GM19239 (cell line): ENCODE results near the gene TRMT2A.
"Not testable (repeated sequence)": the region's sequence is repeated elsewhere in the genome, so short reads cannot be mapped to it uniquely, and the experiment has no call there.

Source experiments
- DNase-seq: peaks from one replicate; pipeline ENCODE4 v3.0.0; 2011; ENCODE audit warnings: low spot score; ENCODE audit not compliant: insufficient read length
- FAIRE-seq: peaks from 2 replicates; lab custom pipeline; 2011; peaks lifted over from hg19 to GRCh38; lab: Jason Lieb, UNC

TRMT2A gene

GRCh38 chr22:20116951-20117632 is at the start of gene TRMT2A:
Gene TRMT2A (minus strand): TSS chr22:20117226. CDS start chr22:20116906, 320 bp downstream.
- peak; percentile 98 for DNase-seq
- FAIRE-seq, result peak; percentile 96

GRCh38 chr22:20166703-20167102 is 49.7 kb upstream of the TRMT2A start:
- DNase-seq, result no peak
- FAIRE-seq, result no peak

GRCh38 chr22:20165913-20166312 is 48.9 kb upstream of the TRMT2A start:
- no peak for DNase-seq
- no peak for FAIRE-seq

GRCh38 chr22:20165421-20165820 is 48.4 kb upstream of the TRMT2A start:
- FAIRE-seq, result no peak

GRCh38 chr22:20164863-20165262 is 47.8 kb upstream of the TRMT2A start:
- DNase-seq (no peak), FAIRE-seq (no peak)

More at GRCh38 chr22:20165421-20165820, 48.4 kb upstream of the TRMT2A start:
- no peak for DNase-seq

- no peak for FAIRE-seq
- DNase-seq, result no peak
Measured at GRCh38 chr22:20160041-20160440, 43.0 kb upstream of the TRMT2A start.

- FAIRE-seq, DNase-seq: not testable (repeated sequence)
Measured at GRCh38 chr22:20159531-20159930, 42.5 kb upstream of the TRMT2A start.

GRCh38 chr22:20159076-20159475 is 42.0 kb upstream of the TRMT2A start:
- DNase-seq, result no peak
- no peak for FAIRE-seq

GRCh38 chr22:20158391-20159036 is 41.5 kb upstream of the TRMT2A start:
- DNase-seq (no peak), FAIRE-seq (no peak)

- FAIRE-seq (no peak), DNase-seq (no peak)
Measured at GRCh38 chr22:20157430-20158183, 40.6 kb upstream of the TRMT2A start.

- FAIRE-seq, result peak; percentile 93
Measured at GRCh38 chr22:20156611-20157429, 39.8 kb upstream of the TRMT2A start.

GRCh38 chr22:20156042-20156389 is 39.0 kb upstream of the TRMT2A start:
- no peak for FAIRE-seq
- DNase-seq, result no peak

More at GRCh38 chr22:20156611-20157429, 39.8 kb upstream of the TRMT2A start:
- DNase-seq, result peak; percentile 99

- FAIRE-seq (no peak), DNase-seq (no peak)
Measured at GRCh38 chr22:20155330-20156041, 38.5 kb upstream of the TRMT2A start.

- DNase-seq (no peak), FAIRE-seq (no peak)
Measured at GRCh38 chr22:20154602-20155187, 37.7 kb upstream of the TRMT2A start.

- no peak for FAIRE-seq
- DNase-seq, result no peak
Measured at GRCh38 chr22:20153945-20154344, 36.9 kb upstream of the TRMT2A start.

GRCh38 chr22:20152464-20152890 is 35.5 kb upstream of the TRMT2A start:
- DNase-seq, result no peak
- no peak for FAIRE-seq

GRCh38 chr22:20151276-20151588 is 34.2 kb upstream of the TRMT2A start:
- DNase-seq, result no peak
- FAIRE-seq, result no peak

GRCh38 chr22:20150381-20151275 is 33.6 kb upstream of the TRMT2A start, which contains the start of gene CCDC188:
Gene CCDC188 (minus strand): TSS chr22:20151055. CDS start chr22:20150986, 69 bp downstream.
- DNase-seq, result no peak
- no peak for FAIRE-seq
